H9 (cell line): Measurements from ENCODE around the gene SPEN. TPM values are rescaled to one million over a fixed set of nuclear protein-coding genes. Genes with fewer than 3 reads are reported as not detected.

Experiments used
- DNase-seq: peaks from one replicate; pipeline ENCODE4 v3.0.0-alpha.2; 2017
- H2AFZ ChIP-seq: one replicate; pipeline ENCODE4 v1.6.1; 2013; ENCODE audit warnings: mild to moderate bottlenecking, low read length, control low read depth, moderate library complexity
- H2AK5ac ChIP-seq: 2 replicates; pipeline ENCODE4 v1.6.1; 2013; ENCODE audit warnings: low read length, control low read depth, mixed read lengths; ENCODE audit not compliant: insufficient read length
- H2BK120ac ChIP-seq: one replicate; pipeline ENCODE4 v1.6.1; 2013; ENCODE audit warnings: low read depth, mild to moderate bottlenecking, low read length, control low read depth, inconsistent platforms; ENCODE audit not compliant: poor library complexity, severe bottlenecking
- H2BK12ac ChIP-seq: 2 replicates; pipeline ENCODE4 v1.6.1; 2013; ENCODE audit warnings: low read length, control low read depth, mixed read lengths, low read depth; ENCODE audit not compliant: insufficient read length
- H2BK15ac ChIP-seq: 2 replicates; pipeline ENCODE4 v1.6.1; 2013; ENCODE audit warnings: low read depth, low read length, control low read depth
- H2BK20ac ChIP-seq: one replicate; pipeline ENCODE4 v1.6.1; 2013; ENCODE audit warnings: low read depth, mild to moderate bottlenecking, low read length, control low read depth, inconsistent platforms; ENCODE audit not compliant: poor library complexity, severe bottlenecking
- H2BK5ac ChIP-seq: 2 replicates; pipeline ENCODE4 v1.6.1; 2013; ENCODE audit warnings: low read length, control low read depth, mixed read lengths; ENCODE audit not compliant: insufficient read length
- H3K14ac ChIP-seq: 2 replicates; pipeline ENCODE4 v1.6.1; 2013; ENCODE audit warnings: low read length, control low read depth; ENCODE audit not compliant: insufficient read depth
- H3K18ac ChIP-seq: 2 replicates; pipeline ENCODE4 v1.6.1; 2013; ENCODE audit warnings: low read depth, mild to moderate bottlenecking, mixed read lengths, low read length, control low read depth; ENCODE audit not compliant: insufficient read length
- H3K23ac ChIP-seq: 2 replicates; pipeline ENCODE4 v1.6.1; 2013; ENCODE audit warnings: low read length, control low read depth, mixed read lengths, low read depth; ENCODE audit not compliant: insufficient read length
- H3K23me2 ChIP-seq: 2 replicates; pipeline ENCODE4 v1.6.1; 2013; ENCODE audit warnings: low read depth, mild to moderate bottlenecking, mixed read lengths, low read length, control low read depth; ENCODE audit not compliant: insufficient read length, poor library complexity, severe bottlenecking
- H3K27ac ChIP-seq: 2 replicates; pipeline ENCODE4 v1.5.1; 2013; ENCODE audit warnings: low read length, control low read depth, mixed read lengths, low read depth; ENCODE audit not compliant: insufficient read length
- H3K27me3 ChIP-seq: 2 replicates; pipeline ENCODE4 v1.6.1; 2013; ENCODE audit warnings: low read length, control low read depth, inconsistent platforms; ENCODE audit not compliant: insufficient read depth
- H3K4ac ChIP-seq: 2 replicates; pipeline ENCODE4 v1.6.1; 2013; ENCODE audit warnings: low read depth, mild to moderate bottlenecking, control low read depth, inconsistent platforms, low read length, moderate library complexity
- H3K4me1 ChIP-seq: 2 replicates; pipeline ENCODE4 v1.6.1; 2013; ENCODE audit warnings: low read length, control low read depth, inconsistent platforms; ENCODE audit not compliant: insufficient read depth
- H3K4me2 ChIP-seq: 2 replicates; pipeline ENCODE4 v1.6.1; 2013; ENCODE audit warnings: low read length, control low read depth, mixed read lengths; ENCODE audit not compliant: insufficient read length, insufficient read depth
- H3K56ac ChIP-seq: 2 replicates; pipeline ENCODE4 v1.6.1; 2013; ENCODE audit warnings: low read depth, mild to moderate bottlenecking, mixed read lengths, low read length, control low read depth; ENCODE audit not compliant: insufficient read length
- H3K79me1 ChIP-seq: 2 replicates; pipeline ENCODE4 v1.6.1; 2013; ENCODE audit warnings: low read depth, mild to moderate bottlenecking, moderate library complexity, low read length, control low read depth, inconsistent platforms; ENCODE audit not compliant: insufficient read depth, poor library complexity, severe bottlenecking
- H3K79me2 ChIP-seq: 2 replicates; pipeline ENCODE4 v1.6.1; 2013; ENCODE audit warnings: low read length, control low read depth, inconsistent platforms; ENCODE audit not compliant: insufficient read depth
- H3K9ac ChIP-seq: 2 replicates; pipeline ENCODE4 v1.6.1; 2013; ENCODE audit warnings: low read length, control low read depth, mixed read lengths; ENCODE audit not compliant: insufficient read length; ENCODE audit errors: extremely low read depth
- H3K9me3 ChIP-seq: one replicate; pipeline ENCODE4 v1.6.1; 2013; ENCODE audit warnings: low read depth, low read length, inconsistent platforms; ENCODE audit not compliant: control insufficient read depth
- H3T11ph ChIP-seq: one replicate; pipeline ENCODE4 v1.6.1; 2013; ENCODE audit warnings: mild to moderate bottlenecking, low read length, control low read depth, inconsistent platforms
- H4K20me1 ChIP-seq: one replicate; pipeline ENCODE4 v1.6.1; 2013; ENCODE audit not compliant: control insufficient read depth, insufficient read length, insufficient read depth
- H4K5ac ChIP-seq: 2 replicates; pipeline ENCODE4 v1.6.1; 2013; ENCODE audit warnings: low read depth, mild to moderate bottlenecking, mixed read lengths, low read length, control low read depth; ENCODE audit not compliant: insufficient read length
- H4K8ac ChIP-seq: replicated peaks from 2 replicates; pipeline ENCODE4 v1.6.1; 2013; ENCODE audit warnings: low read length, control low read depth, mixed read lengths, low read depth; ENCODE audit not compliant: insufficient read length
- H4K91ac ChIP-seq: 2 replicates; pipeline ENCODE4 v1.6.1; 2013; ENCODE audit warnings: low read depth, mild to moderate bottlenecking, moderate library complexity, mixed read lengths, low read length, control low read depth; ENCODE audit not compliant: insufficient read length
- H3K27ac Mint-ChIP-seq, 3 experiments: 2 replicates in 2 of 3; 3 replicates in 1 of 3; pipeline ENCODE4 v1.8.0; 2020 to 2021; ENCODE audit warnings: mixed read lengths in 3 of 3, mild to moderate bottlenecking in 1 of 3, moderate library complexity in 1 of 3
- H3K27me3 Mint-ChIP-seq: 2 replicates; pipeline ENCODE4 v1.8.0; 2021; ENCODE audit warnings: low read depth, mild to moderate bottlenecking, moderate library complexity, mixed read lengths
- H3K36me3 Mint-ChIP-seq, 3 experiments: 2 replicates in 2 of 3; 3 replicates in 1 of 3; pipeline ENCODE4 v1.8.0; 2020 to 2021; ENCODE audit warnings: low read depth in 3 of 3, mixed read lengths in 3 of 3; ENCODE audit not compliant: insufficient read depth in 1 of 3
- H3K4me1 Mint-ChIP-seq, 2 experiments: 2 replicates each; pipeline ENCODE4 v1.8.0; 2020; ENCODE audit warnings: mixed read lengths in 2 of 2
- H3K4me3 Mint-ChIP-seq, 2 experiments: 2 replicates in 1 of 2; 3 replicates in 1 of 2; pipeline ENCODE4 v1.8.0; 2020 to 2021; ENCODE audit warnings: mild to moderate bottlenecking in 2 of 2, mixed read lengths in 2 of 2, moderate library complexity in 1 of 2
- H3K9me3 Mint-ChIP-seq, 2 experiments: 2 replicates in 1 of 2; 3 replicates in 1 of 2; pipeline ENCODE4 v1.8.0; 2020; ENCODE audit warnings: mild to moderate bottlenecking in 2 of 2, mixed read lengths in 2 of 2, moderate library complexity in 1 of 2
- WGBS: extraction: QIAGEN DNeasy Blood & Tissue Kit; methylation state at CpG from one replicate; pipeline ENCODE4 v1.1.7; 2013; ENCODE audit warnings: missing lambda C conversion rate, low lambda C conversion rate, mixed read lengths; ENCODE audit not compliant: insufficient read length; ENCODE audit errors: extremely low coverage; 5-methylcytosine and 5-hydroxymethylcytosine counted together
- total RNA-seq: library from RNA; stranded (reverse); gene quantifications from 2 replicates; pipeline ENCODE4 v1.2.1, GENCODE V29; 2021
- TF ChIP-seq, protein P1 (sequence below): fragments of 200-600 bp; sonication (generic); conservative IDR thresholded peaks from 3 replicates; pipeline ENCODE4 v1.8.0; 2021; ENCODE audit warnings: antibody characterized with exemption, mild to moderate bottlenecking

The SPEN gene
- total RNA-seq, 1 experiment from 2014 or later, result 59.6 TPM

DNA sequence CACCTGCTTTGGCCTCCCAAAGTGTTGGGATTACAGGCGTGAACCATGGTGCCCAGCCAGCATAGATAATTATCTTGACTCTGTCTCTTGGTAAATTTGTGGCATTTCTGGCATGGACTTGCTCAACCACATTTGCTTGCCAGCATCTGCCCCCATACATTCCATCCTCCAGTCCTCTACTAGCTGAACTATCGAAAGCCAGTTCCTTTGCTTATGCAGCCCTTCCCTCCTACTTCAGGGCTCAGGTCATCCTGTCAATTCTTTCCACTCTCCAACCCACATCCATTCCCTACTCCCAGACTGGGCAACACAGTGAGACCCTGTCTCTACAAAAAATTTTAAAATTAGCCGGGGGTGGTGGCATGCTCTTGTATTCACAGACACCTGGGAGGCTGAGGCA is 27.0 kb upstream of the SPEN start:
- TF ChIP-seq, protein P1, sequence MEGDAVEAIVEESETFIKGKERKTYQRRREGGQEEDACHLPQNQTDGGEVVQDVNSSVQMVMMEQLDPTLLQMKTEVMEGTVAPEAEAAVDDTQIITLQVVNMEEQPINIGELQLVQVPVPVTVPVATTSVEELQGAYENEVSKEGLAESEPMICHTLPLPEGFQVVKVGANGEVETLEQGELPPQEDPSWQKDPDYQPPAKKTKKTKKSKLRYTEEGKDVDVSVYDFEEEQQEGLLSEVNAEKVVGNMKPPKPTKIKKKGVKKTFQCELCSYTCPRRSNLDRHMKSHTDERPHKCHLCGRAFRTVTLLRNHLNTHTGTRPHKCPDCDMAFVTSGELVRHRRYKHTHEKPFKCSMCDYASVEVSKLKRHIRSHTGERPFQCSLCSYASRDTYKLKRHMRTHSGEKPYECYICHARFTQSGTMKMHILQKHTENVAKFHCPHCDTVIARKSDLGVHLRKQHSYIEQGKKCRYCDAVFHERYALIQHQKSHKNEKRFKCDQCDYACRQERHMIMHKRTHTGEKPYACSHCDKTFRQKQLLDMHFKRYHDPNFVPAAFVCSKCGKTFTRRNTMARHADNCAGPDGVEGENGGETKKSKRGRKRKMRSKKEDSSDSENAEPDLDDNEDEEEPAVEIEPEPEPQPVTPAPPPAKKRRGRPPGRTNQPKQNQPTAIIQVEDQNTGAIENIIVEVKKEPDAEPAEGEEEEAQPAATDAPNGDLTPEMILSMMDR, result no peak
- H3K27ac Mint-ChIP-seq, result no peak overlapping the region
- Histone ChIP-seq H2AFZ (no peak overlapping the region), H3K79me1 (no peaks in the 10 kb centered on the region), H4K5ac (no peak overlapping the region), H4K91ac (no peak overlapping the region), H3K56ac (no peak overlapping the region), H2BK5ac (no peak overlapping the region), H3K9ac (no peak overlapping the region), H3K4me1 (no peaks in the 10 kb centered on the region), H2BK12ac (no peak overlapping the region), H2BK120ac (no peak overlapping the region), H4K8ac (no peak overlapping the region), H4K20me1 (no peaks in the 10 kb centered on the region), H3K9me3 (no peaks in the 10 kb centered on the region), H2AK5ac (no peak overlapping the region), H3K4me2 (no peak overlapping the region), H3T11ph (no peak overlapping the region), H3K79me2 (no peaks in the 10 kb centered on the region), H3K23me2 (no peaks in the 10 kb centered on the region), H3K23ac (no peak overlapping the region), H3K27me3 (no peaks in the 10 kb centered on the region), H3K18ac (no peak overlapping the region), H3K14ac (no peak overlapping the region), H2BK15ac (no peak overlapping the region), H2BK20ac (no peak overlapping the region), H3K4ac (no peak overlapping the region), H3K27ac (no peak overlapping the region)
- peaks cover 0 to 2% (median 0%) of the 10 kb centered on the region in 3 experiments; a peak in 2 of 7 replicates for H3K36me3 Mint-ChIP-seq
- WGBS, result no CpG with 5 or more reads among the region's 3 CpGs
- DNase-seq, result no peak
- no peak overlapping the region for H3K4me3 Mint-ChIP-seq
- H3K9me3 Mint-ChIP-seq, result peaks cover 0 to 2% of the 10 kb centered on the region in 2 experiments; a peak in 1 of 5 replicates
- peaks cover 3% of the 10 kb centered on the region in 2 experiments for H3K4me1 Mint-ChIP-seq
- H3K27me3 Mint-ChIP-seq, result no peaks in the 10 kb centered on the region
